ENCODE results near the gene PADI1.

Gene PADI1

GRCh38 chr1:17280436-17280835, 75.5 kb downstream of the PADI1 start:
- Mint-ChIP-seq H3K36me3 (ENCODE audit: low read depth) (no peaks in the 10 kb centered on the region), H3K4me1 (peaks cover 45% of the 10 kb centered on the region)

DNA sequence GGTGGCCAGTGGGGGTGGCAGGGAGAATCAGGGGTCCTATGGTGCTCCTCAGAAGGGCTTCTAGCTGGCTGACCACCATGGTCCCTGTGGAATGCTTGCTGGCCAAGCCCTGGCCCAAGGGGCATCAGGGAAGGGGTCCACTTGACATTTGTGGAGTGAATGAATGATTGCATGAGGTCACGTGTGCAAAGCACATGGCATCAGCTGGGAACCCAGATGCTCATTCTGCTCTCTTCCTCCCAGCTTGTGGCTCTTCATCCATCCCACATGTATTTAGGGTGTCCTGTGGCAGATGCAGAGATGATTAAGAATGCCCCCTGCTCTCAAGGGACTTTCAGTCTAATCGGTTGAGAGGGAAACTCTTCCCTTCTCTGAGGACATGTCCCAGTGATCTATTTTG, 76.0 kb downstream of the PADI1 start:
- Mint-ChIP-seq H3K9me3 (no peaks in the 10 kb centered on the region), H3K36me3 (ENCODE audit: low read depth) (no peaks in the 10 kb centered on the region), H3K27me3 (ENCODE audit: low read depth, poor library complexity) (peaks cover 42% of the 10 kb centered on the region), H3K4me1 (peaks cover 42% of the 10 kb centered on the region), H3K4me3 (no peak overlapping the region), H3K27ac (no peak overlapping the region)
- no peak for DNase-seq
- no peak for TF ChIP-seq CTCF (IDR thresholded peaks at IDR 0.05)

More at GRCh38 chr1:17280436-17280835, 75.5 kb downstream of the PADI1 start:
- no peak for TF ChIP-seq CTCF (IDR thresholded peaks at IDR 0.05)
- DNase-seq = no peak
- H3K4me3 Mint-ChIP-seq = no peak overlapping the region
- no peaks in the 10 kb centered on the region for H3K9me3 Mint-ChIP-seq
- no peak overlapping the region for H3K27ac Mint-ChIP-seq
- peaks cover 39% of the 10 kb centered on the region for H3K27me3 Mint-ChIP-seq (ENCODE audit: low read depth, poor library complexity)

- Mint-ChIP-seq H3K9me3 (no peaks in the 10 kb centered on the region), H3K4me3 (no peak overlapping the region), H3K27me3 (ENCODE audit: low read depth, poor library complexity) (peaks cover 46% of the 10 kb centered on the region), H3K36me3 (ENCODE audit: low read depth) (no peaks in the 10 kb centered on the region), H3K4me1 (peaks cover 42% of the 10 kb centered on the region), H3K27ac (no peak overlapping the region)
- no peak for TF ChIP-seq CTCF (IDR thresholded peaks at IDR 0.05)
- DNase-seq = no peak
Measured at GRCh38 chr1:17281775-17282181, 76.8 kb downstream of the PADI1 start.

GRCh38 chr1:17282836-17283235, 77.9 kb downstream of the PADI1 start:
- H3K4me3 Mint-ChIP-seq = no peak overlapping the region
- no peaks in the 10 kb centered on the region for H3K36me3 Mint-ChIP-seq (ENCODE audit: low read depth)
- H3K27me3 Mint-ChIP-seq (ENCODE audit: low read depth, poor library complexity) = peaks cover 46% of the 10 kb centered on the region
- peaks cover 33% of the 10 kb centered on the region for H3K4me1 Mint-ChIP-seq
- no peak for TF ChIP-seq CTCF (IDR thresholded peaks at IDR 0.05)
- DNase-seq = no peak
- H3K9me3 Mint-ChIP-seq = no peaks in the 10 kb centered on the region
- no peak overlapping the region for H3K27ac Mint-ChIP-seq

DNA sequence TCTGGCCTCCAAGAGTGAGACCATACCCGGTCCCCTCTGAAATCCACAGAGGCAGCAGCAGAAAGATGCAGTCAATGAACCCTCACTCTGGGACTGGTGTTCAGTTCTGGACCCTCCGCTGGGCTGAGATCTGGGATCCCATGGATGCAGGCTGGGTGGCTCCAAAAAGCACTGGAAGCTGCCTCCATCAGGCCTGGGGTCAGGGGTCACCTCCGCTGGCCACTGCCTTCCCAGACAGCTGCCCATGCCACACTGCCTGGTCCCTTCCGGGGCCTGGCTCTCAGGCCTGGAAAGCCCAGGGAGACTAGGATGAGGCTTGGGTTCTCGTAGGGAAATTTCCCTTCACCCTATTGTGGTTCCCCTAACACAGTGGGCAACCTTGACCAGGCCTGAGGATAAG, 81.7 kb downstream of the PADI1 start:
- no peak overlapping the region for H3K27ac Mint-ChIP-seq
- H3K36me3 Mint-ChIP-seq (ENCODE audit: low read depth) = no peaks in the 10 kb centered on the region
- TF ChIP-seq CTCF (IDR thresholded peaks at IDR 0.05) = no peak

GRCh38 chr1:17287130-17287776, 82.3 kb downstream of the PADI1 start:
- H3K27ac Mint-ChIP-seq = no peak overlapping the region

More for the DNA sequence above, 81.7 kb downstream of the PADI1 start:
- Mint-ChIP-seq H3K4me1 (peaks cover 13% of the 10 kb centered on the region), H3K9me3 (no peaks in the 10 kb centered on the region), H3K4me3 (no peak overlapping the region), H3K27me3 (ENCODE audit: low read depth, poor library complexity) (peaks cover 47% of the 10 kb centered on the region)
- DNase-seq = no peak

More at GRCh38 chr1:17287130-17287776, 82.3 kb downstream of the PADI1 start:
- peaks cover 8% of the 10 kb centered on the region for H3K4me1 Mint-ChIP-seq
- DNase-seq = no peak
- no peak for TF ChIP-seq CTCF (IDR thresholded peaks at IDR 0.05)
- no peaks in the 10 kb centered on the region for H3K36me3 Mint-ChIP-seq (ENCODE audit: low read depth)
- peaks cover 42% of the 10 kb centered on the region for H3K27me3 Mint-ChIP-seq (ENCODE audit: low read depth, poor library complexity)
- H3K9me3 Mint-ChIP-seq = no peaks in the 10 kb centered on the region
- no peak overlapping the region for H3K4me3 Mint-ChIP-seq

Measured in nephron progenitor cell (in vitro differentiated cells).